NT2/D1 (cell line): ENCODE data around the gene MT1E.

ENCODE experiments used
- SUZ12 ChIP-seq: IDR thresholded peaks from 2 replicates; pipeline ENCODE4 v1.6.1; 2011; ENCODE audit not compliant: insufficient read length, insufficient read depth; ENCODE audit errors: extremely low read depth
- YY1 ChIP-seq: IDR thresholded peaks from 2 replicates; pipeline ENCODE4 v1.6.1; 2011; ENCODE audit not compliant: insufficient read length, insufficient read depth
- ZNF274 ChIP-seq: IDR thresholded peaks from 2 replicates; pipeline ENCODE4 v1.6.1; 2011; ENCODE audit warnings: mild to moderate bottlenecking, low read depth, low read length

DNA sequence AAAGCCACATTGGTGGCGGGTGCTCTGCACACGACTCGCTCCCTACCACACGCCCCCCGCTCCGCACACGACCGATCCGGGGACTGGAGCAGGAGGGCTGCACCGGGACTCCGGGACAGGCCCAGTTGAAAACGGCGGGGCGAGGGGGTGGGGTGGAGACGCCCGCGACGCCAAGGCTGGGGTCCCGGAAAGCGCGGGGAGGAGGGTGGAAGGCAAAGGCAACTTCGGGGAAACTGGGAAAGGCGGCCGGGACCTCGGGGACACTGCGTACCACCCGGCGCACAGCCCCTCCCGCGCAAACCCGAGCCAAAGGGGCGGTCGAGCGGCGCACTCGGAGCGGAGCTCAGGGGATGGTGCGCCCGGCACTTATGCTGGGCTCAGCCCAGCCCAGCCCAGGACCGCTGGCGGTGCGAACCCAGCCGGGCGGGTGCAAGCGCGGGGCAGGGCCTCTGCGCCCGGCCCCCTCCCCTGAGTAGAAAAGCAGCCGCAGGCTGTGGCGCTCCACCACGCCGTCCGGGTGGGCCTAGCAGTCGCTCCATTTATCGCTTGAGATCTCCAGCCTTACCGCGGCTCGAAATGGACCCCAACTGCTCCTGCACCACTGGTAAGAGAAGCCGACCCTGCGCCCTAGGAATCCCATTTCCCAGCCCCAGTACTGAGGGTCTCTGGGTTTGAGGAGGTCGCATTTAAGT, 6.7 kb downstream of the MT1E start, which contains the start of gene MT1M:
- no peak for TF ChIP-seq ZNF274
- no peak for TF ChIP-seq YY1
- no peak for TF ChIP-seq SUZ12
